ENCODE data around the gene HLA-DPA1. TPM values are rescaled to one million over a fixed set of nuclear protein-coding genes. Genes with fewer than 3 reads are reported as not detected.
A peak's percentile ranks its signal among the peaks of the same experiment; 100 is the strongest.

Gene HLA-DPA1
- total and polyA plus RNA-seq, 2 donors (not counting 1 experiment from before 2014, with no cell fraction given) = 702 to 2,256 TPM

DNA sequence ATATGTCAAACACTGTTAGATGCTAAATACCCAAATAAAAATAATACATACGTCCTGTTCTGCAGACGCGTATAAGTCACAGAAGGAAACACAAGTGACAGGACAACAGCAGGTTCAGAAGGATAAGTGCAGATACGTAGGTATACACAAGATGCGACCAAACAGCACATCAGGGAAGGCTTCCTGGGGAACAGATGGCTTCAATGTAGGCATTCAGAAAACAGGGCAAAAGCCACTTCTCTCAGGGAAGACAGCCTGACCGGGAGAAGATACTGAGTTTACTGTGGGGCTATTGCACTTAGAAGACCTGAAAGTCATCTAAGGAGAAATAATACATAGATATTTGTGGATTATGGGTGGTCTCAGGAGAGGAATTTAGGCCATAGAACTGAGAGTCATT is 1.9 kb downstream of the HLA-DPA1 start:
- CTCF ChIA-PET = interaction anchor here (0.6 to 23.5 kb wide), 6 partner anchors 10 to 1477 kb away, joined by 4 to 576 read pairs (median 17); partner anchors contain the start of gene HLA-DOA
- H3K4me1 Mint-ChIP-seq = peaks cover 67% of the 10 kb centered on the region
- no peak for ATAC-seq (ENCODE audit: low read depth)
- H3K4me3 ChIP-seq (ENCODE audit: control extremely low read depth in 1 of 5, extremely low read depth in 1 of 5, insufficient read depth in 1 of 5, low read depth in 2 of 5, low read length in 4 of 5) = peak overlapping the region; percentile 89 to 99 (median 96)
- no peaks in the 10 kb centered on the region for H3K9me3 ChIP-seq (ENCODE audit: control extremely low read depth in 1 of 3, control insufficient read depth in 2 of 3, insufficient read depth in 1 of 3, low read length in 2 of 3)
- H3K4me3 Mint-ChIP-seq = peak overlapping the region; percentile 96
- peaks cover 46 to 47% of the 10 kb centered on the region in 2 donors for H3K4me1 ChIP-seq (ENCODE audit: control insufficient read depth in 2 of 2, insufficient read depth in 2 of 2, low read length in 2 of 2)
- no peaks in the 10 kb centered on the region for H3K27me3 ChIP-seq (replicated peaks in 1 of 4; ENCODE audit: control extremely low read depth in 1 of 4, control insufficient read depth in 3 of 4, insufficient read depth in 4 of 4, low read length in 3 of 4)
- H3K9me3 Mint-ChIP-seq (ENCODE audit: insufficient read depth) = no peaks in the 10 kb centered on the region
- TF ChIP-seq, protein P1, sequence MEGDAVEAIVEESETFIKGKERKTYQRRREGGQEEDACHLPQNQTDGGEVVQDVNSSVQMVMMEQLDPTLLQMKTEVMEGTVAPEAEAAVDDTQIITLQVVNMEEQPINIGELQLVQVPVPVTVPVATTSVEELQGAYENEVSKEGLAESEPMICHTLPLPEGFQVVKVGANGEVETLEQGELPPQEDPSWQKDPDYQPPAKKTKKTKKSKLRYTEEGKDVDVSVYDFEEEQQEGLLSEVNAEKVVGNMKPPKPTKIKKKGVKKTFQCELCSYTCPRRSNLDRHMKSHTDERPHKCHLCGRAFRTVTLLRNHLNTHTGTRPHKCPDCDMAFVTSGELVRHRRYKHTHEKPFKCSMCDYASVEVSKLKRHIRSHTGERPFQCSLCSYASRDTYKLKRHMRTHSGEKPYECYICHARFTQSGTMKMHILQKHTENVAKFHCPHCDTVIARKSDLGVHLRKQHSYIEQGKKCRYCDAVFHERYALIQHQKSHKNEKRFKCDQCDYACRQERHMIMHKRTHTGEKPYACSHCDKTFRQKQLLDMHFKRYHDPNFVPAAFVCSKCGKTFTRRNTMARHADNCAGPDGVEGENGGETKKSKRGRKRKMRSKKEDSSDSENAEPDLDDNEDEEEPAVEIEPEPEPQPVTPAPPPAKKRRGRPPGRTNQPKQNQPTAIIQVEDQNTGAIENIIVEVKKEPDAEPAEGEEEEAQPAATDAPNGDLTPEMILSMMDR (IDR thresholded peaks at IDR 0.05) = no peak
- TF ChIP-seq EZH2 (IDR thresholded peaks at IDR 0.05; ENCODE audit: borderline replicate concordance, insufficient read depth, low read depth, low read length, poor library complexity, severe bottlenecking) = no peak
- intact Hi-C loops (cut with micrococcal nuclease) = loop anchor here (10.0 kb wide), 1 partner anchor 177 kb away; no protein-coding TSS in a partner anchor
- H3K79me2 ChIP-seq (ENCODE audit: control insufficient read depth, insufficient read depth, low read length) = peaks cover 85% of the 10 kb centered on the region
- H4K20me1 ChIP-seq (ENCODE audit: control insufficient read depth, insufficient read depth, low read length, poor library complexity, severe bottlenecking) = peaks cover 6% of the 10 kb centered on the region
- 0% methylated on average over 5 of the region's 6 CpGs for WGBS (ENCODE audit: insufficient coverage)
- DNase-seq = no peak
- H3K27me3 Mint-ChIP-seq = no peaks in the 10 kb centered on the region
- peak overlapping the region; percentile 98 for H3K9ac ChIP-seq (ENCODE audit: low read length)
- H3K36me3 ChIP-seq (replicated peaks in 1 of 2; ENCODE audit: control extremely low read depth in 1 of 2, control insufficient read depth in 1 of 2, extremely low read depth in 1 of 2, insufficient read depth in 2 of 2, low read length in 1 of 2) = peaks cover 6 to 64% of the 10 kb centered on the region in 2 experiments
- peak overlapping the region; percentile 96 to 99 for H3K27ac ChIP-seq (ENCODE audit: low read length in 2 of 2)
- H3K4me2 ChIP-seq (replicated peaks; ENCODE audit: low read depth, low read length, poor library complexity, severe bottlenecking) = peak overlapping the region; percentile 91
- POLR2A ChIA-PET = interaction anchor here (2.4 to 7.4 kb wide), 5 partner anchors 9 to 100 kb away, joined by 12 to 166 read pairs (median 22); no protein-coding TSS in a partner anchor
- H3K27ac Mint-ChIP-seq = peak overlapping the region; percentile 89
- H2AFZ ChIP-seq (ENCODE audit: insufficient read depth, low read depth, low read length, poor library complexity, severe bottlenecking) = no peak overlapping the region

DNA sequence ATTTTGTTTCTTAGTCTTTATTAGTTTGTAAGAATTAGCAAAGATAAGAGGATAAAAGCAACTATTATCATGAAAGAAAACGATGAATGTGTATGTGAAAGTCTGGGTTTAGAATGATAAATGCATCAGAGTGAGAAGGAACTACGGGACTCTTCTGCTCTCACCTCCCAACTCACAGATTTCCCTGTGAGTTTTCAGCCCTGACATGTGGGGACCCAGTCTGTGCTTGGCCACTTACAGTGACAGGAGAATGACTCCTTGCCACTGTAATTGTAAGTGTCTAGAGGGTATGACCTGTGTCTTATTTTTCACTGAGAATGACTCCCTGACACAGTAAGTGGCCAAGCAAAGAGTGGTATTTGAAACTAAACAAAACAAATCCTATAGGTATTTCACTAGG is 2.5 kb downstream of the HLA-DPA1 start:
- Histone ChIP-seq H3K9ac (ENCODE audit: low read length) (peak overlapping the region; percentile 98), H3K79me2 (ENCODE audit: control insufficient read depth, insufficient read depth, low read length) (peaks cover 78% of the 10 kb centered on the region), H3K9me3 (ENCODE audit: control extremely low read depth in 1 of 3, control insufficient read depth in 2 of 3, insufficient read depth in 1 of 3, low read length in 2 of 3) (no peaks in the 10 kb centered on the region), H4K20me1 (ENCODE audit: control insufficient read depth, insufficient read depth, low read length, poor library complexity, severe bottlenecking) (peaks cover 6% of the 10 kb centered on the region), H3K27ac (ENCODE audit: low read length in 2 of 2) (peak overlapping the region; percentile 96 to 99), H3K4me1 (ENCODE audit: control insufficient read depth in 2 of 2, insufficient read depth in 2 of 2, low read length in 2 of 2) (peaks cover 47% of the 10 kb centered on the region in 2 donors), H3K36me3 (replicated peaks in 1 of 2; ENCODE audit: control extremely low read depth in 1 of 2, control insufficient read depth in 1 of 2, extremely low read depth in 1 of 2, insufficient read depth in 2 of 2, low read length in 1 of 2) (peaks cover 6 to 71% of the 10 kb centered on the region in 2 experiments), H3K4me3 (ENCODE audit: control extremely low read depth in 1 of 5, extremely low read depth in 1 of 5, insufficient read depth in 1 of 5, low read depth in 2 of 5, low read length in 4 of 5) (peak overlapping the region; percentile 89 to 99 (median 96)), H2AFZ (ENCODE audit: insufficient read depth, low read depth, low read length, poor library complexity, severe bottlenecking) (no peak overlapping the region), H3K4me2 (replicated peaks; ENCODE audit: low read depth, low read length, poor library complexity, severe bottlenecking) (peak overlapping the region; percentile 91), H3K27me3 (replicated peaks in 1 of 4; ENCODE audit: control extremely low read depth in 1 of 4, control insufficient read depth in 3 of 4, insufficient read depth in 4 of 4, low read length in 3 of 4) (no peaks in the 10 kb centered on the region)
- Mint-ChIP-seq H3K27ac (peak overlapping the region; percentile 89), H3K27me3 (no peaks in the 10 kb centered on the region), H3K4me1 (peaks cover 74% of the 10 kb centered on the region), H3K4me3 (peak overlapping the region; percentile 96), H3K9me3 (ENCODE audit: insufficient read depth) (no peaks in the 10 kb centered on the region)
- WGBS (ENCODE audit: insufficient coverage) = no CpG with 5 or more reads among the region's 2 CpGs
- no peak for DNase-seq
- intact Hi-C loops (cut with micrococcal nuclease) = loop anchor here (10.0 kb wide), 1 partner anchor 176 kb away; no protein-coding TSS in a partner anchor
- ChIA-PET CTCF (interaction anchor here (1.0 to 23.5 kb wide), 4 partner anchors 11 to 57 kb away, joined by 4 to 576 read pairs (median 30); partner anchors contain the start of gene HLA-DOA), POLR2A (interaction anchor here (4.9 to 7.4 kb wide), 2 partner anchors 42 to 52 kb away, joined by 136 to 166 read pairs; no protein-coding TSS in a partner anchor)
- no peak for ATAC-seq (ENCODE audit: low read depth)
- no peak for TF ChIP-seq EZH2 (IDR thresholded peaks at IDR 0.05; ENCODE audit: borderline replicate concordance, insufficient read depth, low read depth, low read length, poor library complexity, severe bottlenecking)
- TF ChIP-seq, protein P1 (IDR thresholded peaks at IDR 0.05) = no peak
